ENCODE measurements around the gene THYN1.
"Not testable (repeated sequence)": the region's sequence is repeated elsewhere in the genome, so short reads cannot be mapped to it uniquely, and the experiment has no call there.

The THYN1 gene

DNA sequence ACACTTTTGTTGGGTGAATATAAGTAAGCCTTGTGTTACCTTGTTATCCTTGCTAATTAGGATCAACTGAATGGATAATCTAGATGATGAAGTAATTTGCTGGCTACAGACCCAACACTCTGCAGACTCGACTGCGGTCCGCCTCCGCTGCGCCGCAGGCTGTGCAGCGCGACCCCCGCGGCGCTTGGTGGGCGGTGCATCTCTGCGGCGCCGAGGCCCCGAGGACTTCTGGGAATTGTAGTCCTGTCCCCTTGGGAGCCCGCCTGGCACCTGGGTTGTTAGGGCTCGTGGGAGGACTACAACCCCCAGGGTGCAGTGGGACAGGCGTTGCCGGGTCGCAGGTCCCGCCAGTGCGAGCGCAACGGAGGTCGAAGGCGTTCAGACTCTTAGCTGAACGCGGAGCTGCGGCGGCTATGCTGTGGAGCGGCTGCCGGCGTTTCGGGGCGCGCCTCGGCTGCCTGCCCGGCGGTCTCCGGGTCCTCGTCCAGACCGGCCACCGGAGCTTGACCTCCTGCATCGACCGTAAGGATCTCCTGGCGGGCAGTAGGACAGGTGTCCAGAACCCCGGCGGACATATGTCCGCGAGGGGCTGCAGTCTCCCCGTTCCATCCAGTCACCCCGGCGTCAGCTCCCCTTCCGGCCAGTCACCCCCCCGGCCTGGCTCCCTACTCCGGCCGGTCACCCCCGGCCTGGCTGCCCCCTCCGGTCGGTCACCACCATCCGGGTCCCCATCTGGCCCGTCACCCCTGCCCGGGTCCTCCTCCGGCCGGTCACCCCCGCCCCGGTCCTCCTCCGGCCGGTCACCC, at the start of gene THYN1, which contains the start of gene ACAD8:
Gene THYN1, minus strand, starts transcription at position 165 of the 806 bp plus-strand sequence. CDS start 470 bp downstream, outside the sequence.
Gene ACAD8, plus strand, starts transcription at position 381 of the 806 bp plus-strand sequence. Its CDS starts 33 bp downstream, at position 414.
- DNase-seq (ENCODE audit: low read depth in 2 of 2): peak; percentile 89 to 94

- no peak for DNase-seq (ENCODE audit: low read depth in 2 of 2)
These were observed 41.5 kb upstream of the THYN1 start for GRCh38 chr11:134294664-134295063.

GRCh38 chr11:134293119-134294113, 40.3 kb upstream of the THYN1 start:
- no peak for DNase-seq (ENCODE audit: low read depth in 2 of 2)

DNA sequence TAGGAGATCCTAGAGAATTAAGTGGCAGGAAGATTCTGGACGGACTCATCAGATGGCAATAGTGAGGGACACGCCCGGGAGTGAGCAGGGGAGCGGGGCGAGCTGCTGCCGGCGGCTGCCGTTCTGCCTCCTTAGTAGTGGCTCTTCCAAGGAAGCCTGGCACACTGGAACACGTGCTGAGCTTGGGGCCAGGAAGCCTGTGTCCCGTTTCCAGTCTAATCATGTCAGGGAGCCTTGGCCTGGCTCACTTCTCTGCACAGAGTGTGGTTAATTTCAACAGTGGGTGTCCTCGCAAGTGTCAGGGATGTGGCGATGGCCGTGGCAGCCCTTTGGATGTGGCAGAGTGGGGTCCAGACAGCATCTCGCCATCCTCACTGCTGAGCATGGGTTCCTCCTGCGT, 39.5 kb upstream of the THYN1 start:
- no peak for DNase-seq (ENCODE audit: low read depth in 2 of 2)

- no peak for DNase-seq (ENCODE audit: low read depth in 2 of 2)
These were observed 38.0 kb upstream of the THYN1 start for GRCh38 chr11:134291196-134291595.

DNA sequence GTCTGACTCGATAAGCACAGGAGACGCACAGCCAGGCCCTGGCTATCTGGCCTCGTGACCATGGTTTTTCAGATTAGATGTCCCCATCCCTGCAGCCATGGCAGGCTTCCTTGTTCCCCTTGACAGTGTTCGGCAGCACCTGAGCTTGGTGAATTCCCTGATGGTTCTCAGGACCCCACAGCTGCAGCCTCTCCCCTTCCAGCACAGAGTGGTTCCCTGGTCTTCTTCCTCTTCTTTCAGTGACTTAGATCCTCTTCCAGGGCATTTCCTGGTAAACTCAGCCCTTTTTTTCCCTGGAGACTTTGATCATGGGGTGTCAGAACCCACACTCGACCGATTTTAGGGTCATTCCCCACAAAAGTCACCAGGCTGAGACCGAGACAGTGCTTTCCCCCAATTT, 37.5 kb upstream of the THYN1 start:
- no peak for DNase-seq (ENCODE audit: low read depth in 2 of 2)

DNA sequence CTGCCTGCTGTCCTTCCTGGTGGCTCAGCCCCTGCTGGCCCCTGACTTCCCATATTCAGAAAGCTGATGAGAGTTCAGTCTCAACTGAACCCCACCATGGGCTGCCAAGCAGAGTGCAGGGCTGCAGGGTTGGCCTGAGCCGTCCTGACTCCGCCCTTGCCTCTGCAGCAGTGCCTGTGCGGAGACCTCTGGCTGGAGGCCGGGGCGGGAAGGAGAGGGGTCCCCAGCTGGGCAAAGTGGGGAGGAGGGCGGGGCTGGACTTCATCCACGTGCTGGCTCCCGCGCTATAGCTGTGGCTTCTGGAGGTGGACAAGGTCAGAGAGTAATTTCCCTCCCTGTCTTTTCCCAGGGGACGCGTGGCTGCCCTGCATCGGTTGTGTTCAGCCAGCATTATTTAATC, 36.6 kb upstream of the THYN1 start:
- DNase-seq (ENCODE audit: low read depth in 2 of 2): no peak

DNA sequence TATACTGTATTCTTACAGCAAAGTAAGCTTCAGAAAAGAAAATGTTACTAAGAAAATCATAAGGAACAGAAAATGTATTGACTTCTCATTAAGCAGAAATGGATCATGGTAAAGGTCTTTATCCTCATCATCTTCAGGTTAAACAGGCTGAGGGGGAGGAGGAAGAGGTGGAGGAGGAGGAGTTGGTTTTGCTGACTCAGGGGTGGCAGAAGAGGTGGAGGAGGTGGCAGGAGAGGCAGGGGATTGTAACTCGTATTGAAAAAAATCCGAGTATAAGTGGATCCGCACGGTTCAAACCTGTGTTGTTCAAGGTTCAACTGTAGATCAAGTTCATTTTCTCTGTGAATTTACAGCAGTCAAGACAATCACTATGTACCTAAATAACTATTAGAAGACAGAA, 36.0 kb upstream of the THYN1 start:
- DNase-seq (ENCODE audit: low read depth in 2 of 2): no peak

DNA sequence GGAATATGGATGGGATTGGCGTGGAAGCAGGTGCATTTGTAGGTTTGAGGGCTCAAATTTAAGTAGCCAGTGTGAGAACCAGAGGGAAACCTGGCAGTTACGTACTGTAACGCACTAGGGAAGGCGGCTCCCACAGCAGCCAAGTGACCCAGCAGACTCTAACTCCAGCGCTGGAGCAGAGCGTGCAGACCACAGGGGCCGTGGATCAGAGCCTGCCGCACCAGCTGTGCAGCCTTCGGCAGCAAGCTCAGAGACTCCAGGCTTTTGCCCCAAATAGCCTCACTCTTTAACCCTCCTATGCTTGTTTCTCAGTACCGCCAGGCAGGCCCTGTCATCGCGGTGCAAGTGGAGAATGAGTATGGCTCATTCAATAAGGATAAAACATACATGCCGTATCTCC, 35.3 kb upstream of the THYN1 start:
- no peak for DNase-seq (ENCODE audit: low read depth in 2 of 2)

GRCh38 chr11:134287561-134287960, 34.4 kb upstream of the THYN1 start:
- DNase-seq (ENCODE audit: low read depth in 2 of 2): no peak

- DNase-seq (ENCODE audit: low read depth in 2 of 2): not testable (repeated sequence)
These were observed 31.2 kb upstream of the THYN1 start for GRCh38 chr11:134284349-134284748.

DNA sequence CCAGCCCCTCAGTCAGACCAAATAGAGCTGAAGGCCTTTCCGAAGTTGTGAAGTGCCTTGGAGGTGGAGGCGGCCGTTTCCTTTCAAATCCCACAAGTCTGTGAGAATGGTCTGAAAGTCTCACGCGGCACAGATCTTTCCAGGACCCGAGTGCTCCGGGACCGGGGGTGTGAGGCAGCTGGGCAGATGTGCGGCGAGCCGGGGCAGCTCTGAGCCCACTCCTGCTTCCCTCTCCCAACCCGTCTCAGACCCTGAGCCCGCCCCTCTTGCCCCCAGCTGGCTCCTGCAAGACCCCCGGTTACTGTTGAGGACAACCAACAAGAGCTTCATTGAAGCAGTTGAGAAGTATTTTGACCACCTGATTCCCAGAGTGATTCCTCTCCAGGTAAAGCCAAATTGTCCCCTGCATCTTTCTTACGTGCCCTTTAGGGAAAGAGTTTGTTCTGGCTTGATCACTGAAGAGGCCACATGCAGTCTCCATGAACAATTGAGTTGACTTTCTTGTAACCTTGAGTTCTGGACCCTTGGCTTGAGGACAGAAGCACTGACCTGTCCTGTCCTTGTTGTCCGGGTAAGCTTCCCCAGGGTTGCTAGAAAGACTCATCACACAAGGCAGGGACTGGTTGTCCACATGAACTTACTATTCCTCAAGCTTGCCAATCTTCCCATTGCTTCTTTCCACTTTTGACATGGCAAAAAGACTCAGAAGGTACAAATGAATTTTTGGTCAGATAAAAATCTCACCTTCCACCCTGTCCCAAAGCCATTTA, 30.5 kb upstream of the THYN1 start:
- DNase-seq (ENCODE audit: low read depth in 2 of 2): no peak

GRCh38 chr11:134282121-134283045, 29.2 kb upstream of the THYN1 start:
- DNase-seq (ENCODE audit: low read depth in 2 of 2): no peak

GRCh38 chr11:134281635-134282034, 28.5 kb upstream of the THYN1 start:
- DNase-seq (ENCODE audit: low read depth in 2 of 2): not testable (repeated sequence)

DNA sequence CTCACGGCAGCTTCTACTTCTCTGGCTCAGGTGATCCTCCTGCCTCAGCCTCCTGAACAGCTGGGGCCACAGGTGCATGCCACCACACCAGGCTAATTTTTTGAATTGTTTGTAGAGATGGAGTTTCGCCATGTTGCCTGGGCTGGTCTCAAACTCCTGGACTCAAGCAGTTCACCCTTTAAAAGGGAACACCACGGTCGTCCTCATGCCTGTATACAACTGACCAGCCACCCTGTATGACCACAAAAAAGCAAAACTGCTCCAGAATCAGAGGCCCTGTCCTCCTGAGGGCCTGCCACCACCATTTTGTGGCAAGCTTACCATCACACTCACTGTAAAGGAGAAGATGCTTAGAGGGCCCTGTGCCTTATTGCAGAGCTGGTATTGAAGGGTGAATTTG, 25.2 kb upstream of the THYN1 start:
- no peak for DNase-seq (ENCODE audit: low read depth in 2 of 2)

DNA sequence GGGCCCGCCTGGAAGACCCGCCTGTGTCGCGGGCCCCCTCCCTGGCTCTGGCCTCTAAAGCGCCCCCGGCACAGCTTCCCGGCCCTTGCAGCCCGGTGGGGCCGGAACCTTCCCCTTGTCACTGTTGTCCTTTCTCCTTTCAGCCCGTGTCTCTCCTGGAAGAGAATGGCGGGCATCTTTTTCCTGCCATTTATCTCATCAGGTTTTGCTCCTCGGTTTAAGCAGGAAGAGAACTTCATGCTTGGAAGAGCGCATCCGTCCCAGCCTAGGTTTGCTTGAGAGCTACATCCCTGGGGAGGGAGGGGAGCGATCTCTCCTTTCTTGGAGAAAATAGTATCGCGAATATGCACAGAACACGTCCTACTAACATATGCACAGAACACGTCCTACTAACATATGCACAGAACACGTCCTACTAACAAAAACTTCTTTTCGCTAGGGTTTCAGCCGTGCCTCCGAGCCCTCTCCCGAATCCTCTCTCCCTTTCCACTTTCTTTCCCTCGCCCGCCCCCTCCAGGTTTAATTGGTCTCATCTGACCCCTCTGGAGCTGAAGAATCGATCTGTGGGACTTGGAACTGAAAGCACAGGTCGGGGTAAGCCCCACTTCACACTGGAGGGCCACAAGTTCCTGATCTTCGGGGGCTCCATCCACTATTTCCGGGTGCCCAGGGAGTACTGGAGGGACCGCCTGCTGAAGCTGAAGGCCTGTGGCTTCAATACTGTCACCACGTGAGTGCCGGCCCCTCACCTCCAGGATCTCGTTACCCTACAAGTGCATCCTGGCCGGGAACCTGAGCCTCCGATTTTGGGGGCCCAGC, 24.2 kb upstream of the THYN1 start:
- no peak for DNase-seq (ENCODE audit: low read depth in 2 of 2)

GRCh38 chr11:134276396-134277182, 23.4 kb upstream of the THYN1 start:
- no peak for DNase-seq (ENCODE audit: low read depth in 2 of 2)

- peak; percentile 70 to 76 for DNase-seq (ENCODE audit: low read depth in 2 of 2)
These were observed 22.6 kb upstream of the THYN1 start, which contains the start of gene GLB1L3 for GRCh38 chr11:134275534-134276395. GLB1L3 (plus strand) TSS chr11:134276379; CDS start chr11:134276741, 362 bp downstream.

Measured in stimulated activated CD4-positive, alpha-beta T cell treated with anti-CD3 and anti-CD28 coated beads, Interleukin-4, amount 100 ng/mL, for 48 hours (primary cell).